C1 segment of cervical spinal cord (tissue), 14 donors: ENCODE measurements around the gene STX8.
A peak's percentile ranks its signal among the peaks of the same experiment; 100 is the strongest.

Source experiments
- DNase-seq, 14 donors: peaks; one replicate each; lab custom pipeline; 2025; lab: John Stamatoyannopoulos, UW

STX8 gene

DNA sequence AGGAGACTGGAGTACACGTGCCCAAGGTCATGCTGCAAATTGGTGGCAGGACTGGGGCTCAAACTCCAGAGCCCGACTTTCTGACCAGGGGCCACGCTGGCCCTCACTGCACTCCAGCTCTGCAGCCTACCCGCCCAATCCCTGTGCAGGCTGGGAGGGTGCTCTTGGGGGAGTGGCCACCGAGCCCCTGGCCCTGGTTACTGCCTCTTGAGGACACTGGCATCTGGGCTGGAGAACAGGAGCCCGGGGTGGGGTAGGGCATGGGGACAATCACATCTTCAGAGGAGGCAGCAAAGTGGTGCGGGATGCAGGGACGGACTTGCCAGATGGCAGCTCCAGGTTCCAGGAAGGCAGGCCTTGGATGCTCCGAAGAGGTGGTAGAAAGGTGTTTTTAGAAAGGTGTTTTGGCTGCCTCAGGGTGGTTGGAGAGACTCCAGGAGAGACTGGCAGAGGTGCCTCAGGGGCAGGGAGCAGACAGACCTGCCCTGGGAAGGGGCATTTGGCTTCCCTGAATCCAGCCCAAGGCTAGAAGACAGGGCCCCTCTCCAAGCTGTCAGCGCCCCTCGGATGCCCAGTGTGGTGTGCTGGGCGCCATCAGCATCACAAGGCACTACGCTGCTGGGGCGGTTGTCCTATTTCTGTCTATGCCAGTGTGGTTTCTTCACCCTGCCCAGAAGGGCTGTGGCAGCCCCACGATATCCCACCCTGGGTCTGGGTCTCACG lies 333.7 kb downstream of the STX8 start:
- DNase-seq, result peak in 3 of 14 donors; percentile 27 to 53 (median 49)

DNA sequence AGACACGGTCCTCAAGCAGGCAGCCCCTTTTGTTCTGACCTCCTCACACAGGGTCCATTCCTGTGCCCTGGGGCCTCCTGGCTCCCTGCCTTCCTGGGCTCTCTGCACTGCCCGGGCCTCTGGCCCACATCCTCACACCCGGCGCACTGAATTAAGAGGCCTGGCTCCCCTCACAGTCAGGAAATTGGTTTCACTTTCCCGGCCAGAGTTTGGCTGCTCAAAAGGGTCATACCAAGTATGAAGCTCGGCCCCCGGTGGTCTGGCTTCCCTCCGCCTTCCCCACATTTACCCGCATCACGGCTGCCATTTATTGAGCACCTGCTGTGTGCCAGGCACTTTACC lies 334.3 kb downstream of the STX8 start:
- DNase-seq, result peak in 11 of 14 donors; percentile 41 to 85 (median 68)

DNA sequence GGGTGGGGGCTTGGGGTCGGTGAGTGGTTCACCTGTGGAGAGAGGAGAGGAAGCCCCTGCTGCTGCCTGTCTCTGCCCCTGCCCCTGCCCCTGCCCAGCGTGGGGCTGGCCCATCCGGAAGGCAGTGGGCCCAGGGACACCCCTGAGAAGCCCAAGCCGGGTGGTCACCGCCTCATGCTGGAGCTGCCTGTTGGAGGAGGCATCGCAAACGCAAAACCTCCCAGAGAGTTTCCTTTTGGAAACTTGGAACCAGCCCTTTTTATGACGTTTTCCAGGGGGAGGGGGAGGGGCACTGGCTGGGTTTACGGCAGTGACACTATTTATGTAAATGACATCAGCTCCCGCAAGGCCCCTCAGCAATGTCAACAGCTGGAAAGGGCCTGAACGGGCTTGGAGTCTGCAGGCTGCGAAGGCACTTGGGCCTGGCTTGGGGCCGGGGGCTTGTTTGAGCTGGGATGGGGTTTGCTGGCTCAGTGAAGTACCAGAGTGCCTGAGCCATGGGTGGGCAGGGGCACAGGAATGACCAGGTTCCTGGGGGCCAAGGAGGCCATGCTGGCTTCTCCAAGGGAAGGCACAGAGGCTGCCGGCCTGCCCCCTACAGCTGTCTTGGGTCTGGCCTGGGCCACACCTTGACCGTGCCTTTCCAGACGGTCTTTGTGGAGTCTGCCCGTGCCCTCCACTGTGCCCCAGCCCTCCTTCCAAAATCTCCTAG lies 334.8 kb downstream of the STX8 start:
- peak in 12 of 14 donors; percentile 26 to 81 (median 62) for DNase-seq

DNA sequence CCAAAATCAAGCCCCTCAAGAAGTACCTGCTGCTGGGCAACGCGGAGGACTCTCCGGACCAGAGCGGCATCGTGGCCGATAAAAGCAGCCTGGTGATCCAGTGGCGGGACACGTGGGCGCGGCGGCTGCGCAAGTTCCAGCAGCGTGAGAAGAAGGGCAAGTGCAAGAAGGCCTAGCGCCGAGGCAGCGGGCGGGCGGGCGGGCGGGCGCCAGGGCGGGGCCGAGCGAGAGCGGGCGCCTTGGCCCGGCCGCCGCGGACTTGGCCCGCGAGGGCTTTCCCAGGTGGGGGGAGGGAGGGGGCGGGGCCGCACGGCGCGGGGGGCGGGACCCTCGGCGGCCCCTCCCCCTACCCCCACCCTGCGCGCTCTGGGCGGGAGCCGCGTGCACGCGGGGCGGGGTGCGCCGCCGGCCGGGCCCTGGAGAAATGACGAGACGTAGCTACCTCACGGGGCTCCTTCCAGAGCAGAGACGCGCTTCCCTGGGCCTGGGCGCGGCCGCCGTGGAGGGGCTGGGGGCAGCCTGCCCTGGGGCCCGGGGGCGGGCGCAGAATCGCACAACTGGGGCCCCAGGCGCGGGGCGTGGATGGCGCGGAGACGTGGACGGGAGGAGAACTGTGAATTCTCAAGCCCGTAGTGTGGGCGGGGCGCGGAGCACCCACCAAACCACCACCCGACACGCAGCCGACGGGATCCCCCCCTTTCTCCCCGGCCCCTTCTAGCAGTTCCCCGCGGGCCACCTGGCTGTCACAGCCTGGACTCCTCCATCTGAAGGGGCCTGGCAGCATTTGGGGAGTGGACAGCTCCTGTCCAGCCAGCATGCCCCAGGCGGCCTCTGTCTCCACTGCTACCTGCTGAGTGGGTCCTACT lies 335.6 kb downstream of the STX8 start:
- peak in 12 of 14 donors; percentile 33 to 71 (median 50) for DNase-seq

DNA sequence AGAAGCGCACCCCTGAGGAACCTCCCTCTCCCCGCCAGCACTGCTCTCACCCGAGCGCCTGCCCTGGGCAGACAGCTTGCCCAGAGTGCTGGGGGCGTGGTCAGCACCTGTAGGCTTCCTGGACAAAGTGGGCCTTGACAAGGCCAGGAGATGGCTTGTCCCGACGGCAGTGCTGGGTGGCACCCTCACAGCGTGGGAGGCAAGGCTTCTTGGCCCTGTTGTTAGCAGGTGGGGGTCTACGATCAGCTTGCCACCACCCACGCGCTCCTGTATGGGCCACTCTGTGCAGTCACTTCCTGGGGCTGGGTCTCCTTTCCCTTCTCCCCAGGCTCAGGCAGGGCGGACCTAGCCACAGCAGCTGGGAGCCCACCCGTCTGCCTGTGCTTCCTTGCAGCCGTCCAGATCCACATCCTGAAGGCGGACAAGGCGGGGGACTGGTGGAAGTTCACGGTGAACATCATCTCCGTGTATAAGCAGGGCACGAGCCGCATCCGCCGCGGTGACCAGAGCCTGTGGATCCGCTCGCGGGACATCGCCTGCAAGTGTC lies 336.3 kb downstream of the STX8 start:
- DNase-seq, result no peak

DNA sequence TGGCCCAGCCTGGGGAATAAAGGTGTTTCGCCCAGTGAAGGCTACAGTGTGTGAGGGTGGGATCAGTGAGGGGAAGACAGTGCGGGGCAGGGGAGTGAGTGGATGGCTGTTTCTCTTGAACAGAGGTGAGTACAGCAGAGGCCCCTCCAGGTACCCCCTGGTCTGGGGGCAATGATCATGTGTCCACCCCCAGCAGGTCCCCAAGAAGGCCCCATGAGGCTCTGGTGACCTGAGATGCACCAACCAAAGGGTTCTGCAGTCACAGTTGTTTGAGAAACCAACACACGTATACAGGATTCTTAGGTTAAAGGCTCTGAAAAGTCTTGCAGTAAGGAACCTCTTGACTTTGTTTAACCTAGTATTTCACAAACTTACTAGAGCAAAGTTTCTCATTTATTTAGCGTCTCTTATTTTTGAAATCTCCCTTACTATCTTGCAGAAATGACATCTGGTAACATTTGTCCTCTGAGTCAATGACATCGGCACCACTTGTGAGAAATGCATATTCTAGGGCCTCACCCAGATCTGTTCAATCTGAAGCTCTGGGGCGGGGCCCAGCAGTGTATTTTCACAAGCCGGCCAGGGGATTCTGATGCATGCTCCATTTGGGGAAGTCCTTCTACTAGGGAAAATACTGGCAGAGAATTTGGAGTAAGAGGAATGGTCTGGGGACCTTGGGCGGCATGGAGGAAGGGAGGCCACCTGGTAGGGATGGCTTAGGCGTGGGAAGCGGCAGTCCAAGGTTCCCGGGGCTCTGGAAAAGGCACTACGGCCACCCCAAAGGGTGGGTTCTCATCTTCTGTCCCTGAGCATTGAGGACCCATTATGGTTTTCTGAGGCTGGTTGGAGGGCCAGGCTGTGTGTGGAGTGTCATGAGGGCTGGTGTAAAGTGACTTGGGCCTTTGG lies 337.0 kb downstream of the STX8 start:
- DNase-seq, result no peak

DNA sequence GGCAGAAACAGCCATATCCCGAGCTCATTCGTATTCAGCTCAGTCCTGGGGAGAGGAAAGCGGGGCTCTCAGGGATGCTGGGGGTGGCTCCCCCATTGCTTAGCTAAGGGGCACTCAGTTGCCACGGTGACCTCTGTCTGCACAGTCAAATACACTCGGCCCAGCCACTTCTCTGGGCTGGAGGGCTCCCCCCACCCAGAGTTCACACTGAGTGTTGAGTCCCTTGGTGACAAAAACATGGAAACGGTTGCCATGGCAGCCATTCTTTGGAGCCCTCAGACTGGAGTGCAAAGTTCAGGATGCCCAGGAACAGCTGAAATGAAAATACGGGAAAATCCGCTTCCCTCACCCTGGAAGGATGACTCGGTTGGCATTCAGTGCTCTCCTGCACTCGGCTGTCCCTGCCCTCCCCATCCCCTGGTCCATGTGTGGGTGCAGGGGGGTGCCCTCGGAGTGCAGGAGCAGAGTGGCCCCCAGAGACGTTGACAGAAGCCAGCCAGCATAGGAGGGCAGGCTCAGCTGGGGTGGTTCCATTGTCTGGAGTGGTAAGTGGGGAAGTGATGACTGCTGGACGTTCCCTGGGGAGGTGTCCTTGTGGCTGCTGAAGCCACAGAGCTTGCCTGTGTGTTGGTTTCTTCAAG lies 337.8 kb downstream of the STX8 start:
- DNase-seq, result peak in 3 of 14 donors; percentile 24 to 70 (median 41)

DNA sequence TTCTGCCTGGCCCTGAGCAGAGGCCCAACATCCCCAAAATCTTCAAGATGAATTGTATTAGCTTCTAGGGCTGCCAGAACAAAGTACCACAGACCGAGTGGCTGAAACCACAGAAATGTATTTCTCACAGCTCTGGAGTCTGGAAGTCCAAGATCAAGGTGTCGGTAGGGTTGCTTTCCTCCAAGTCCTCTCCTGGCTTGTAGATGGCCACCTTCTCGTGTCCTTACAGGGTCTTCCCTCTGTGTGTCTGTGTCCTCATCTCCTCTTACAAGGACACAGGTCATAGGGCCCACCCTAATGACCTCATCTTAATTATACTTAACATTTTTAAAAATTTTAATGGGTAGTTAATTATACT lies 338.6 kb downstream of the STX8 start:
- no peak for DNase-seq

DNA sequence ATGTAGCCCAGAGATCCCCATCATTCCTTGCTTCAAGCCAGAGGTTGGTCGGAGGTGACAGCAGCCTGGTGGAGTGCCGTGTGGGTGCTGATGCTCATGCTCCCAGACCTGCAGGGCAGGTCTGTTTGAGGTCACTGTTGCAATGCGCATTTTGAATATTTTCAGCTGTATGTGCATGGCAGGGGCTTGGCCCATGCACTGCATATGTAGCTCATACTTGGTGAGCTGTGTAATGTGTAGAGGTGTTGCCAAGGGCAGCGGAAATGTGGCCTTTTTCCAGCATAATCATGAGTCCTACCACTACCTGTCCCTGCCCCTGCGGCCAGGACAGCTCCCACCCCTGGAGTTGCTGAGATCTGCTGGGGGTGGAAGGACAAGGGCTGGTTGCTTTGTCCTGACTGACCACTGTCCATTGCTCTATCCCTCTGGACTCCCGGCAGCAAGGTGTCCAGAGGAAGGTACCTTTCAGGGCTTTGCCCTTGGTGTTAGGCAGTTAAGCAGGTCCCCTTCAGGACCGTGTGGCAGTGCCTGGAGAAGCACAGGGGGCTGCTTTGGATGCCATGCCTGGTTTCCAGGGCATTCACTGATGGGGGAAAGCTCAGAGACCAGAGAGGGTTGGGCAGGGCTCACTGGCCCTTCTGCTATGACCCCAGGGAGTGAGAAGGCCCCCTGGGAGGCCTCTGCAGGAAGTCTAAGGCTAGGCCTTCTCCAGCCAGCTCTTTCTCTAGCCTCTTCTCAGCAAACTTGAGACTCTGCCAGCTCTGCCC lies 339.2 kb downstream of the STX8 start:
- no peak for DNase-seq

DNA sequence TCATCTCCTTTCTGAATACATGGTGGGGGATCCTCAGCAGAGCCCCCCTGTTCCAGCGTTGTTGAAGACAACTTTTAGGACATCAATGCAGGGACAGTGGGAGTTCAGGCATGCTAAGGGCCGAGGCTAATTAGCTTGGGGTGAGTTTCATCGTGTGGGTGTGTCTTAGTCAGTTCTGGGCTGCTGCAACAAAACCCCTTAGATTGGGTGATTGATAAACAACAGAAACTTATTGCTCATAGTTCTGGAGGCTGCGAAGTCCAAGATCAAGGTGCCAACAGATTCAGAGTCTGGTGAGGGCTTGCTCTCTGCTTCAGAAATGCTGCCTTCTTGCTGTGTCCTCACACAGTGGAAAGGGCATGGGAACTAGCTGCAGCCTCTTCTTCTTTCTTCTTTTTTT lies 340.3 kb downstream of the STX8 start:
- no peak for DNase-seq

DNA sequence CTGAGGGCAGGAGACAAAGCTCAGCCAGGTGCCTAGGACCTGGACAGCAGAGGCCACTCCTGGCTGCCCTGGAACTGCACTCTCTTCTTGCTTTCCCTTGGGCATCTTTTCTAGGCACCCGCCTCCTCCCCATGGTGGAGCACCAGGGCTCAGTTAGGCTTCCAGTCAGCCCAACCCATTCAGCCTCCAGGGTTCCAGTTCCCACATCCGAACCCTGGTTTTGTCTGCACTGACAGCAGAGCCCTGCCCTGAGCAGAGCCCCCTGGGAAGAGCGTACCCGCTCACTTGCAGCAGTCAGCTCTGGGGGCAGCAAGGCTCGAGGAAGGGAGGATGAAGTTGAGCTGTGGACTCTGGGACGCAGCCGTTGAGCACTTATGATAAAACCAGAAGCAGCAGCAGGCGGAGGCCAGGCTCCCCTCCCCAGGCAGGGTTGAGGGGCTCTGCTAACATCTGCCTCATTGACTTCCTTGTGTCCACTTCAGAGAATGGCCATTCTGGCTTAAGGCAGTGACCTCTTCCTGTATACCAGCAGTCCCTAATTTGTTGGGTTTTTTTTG lies 341.2 kb downstream of the STX8 start:
- no peak for DNase-seq

DNA sequence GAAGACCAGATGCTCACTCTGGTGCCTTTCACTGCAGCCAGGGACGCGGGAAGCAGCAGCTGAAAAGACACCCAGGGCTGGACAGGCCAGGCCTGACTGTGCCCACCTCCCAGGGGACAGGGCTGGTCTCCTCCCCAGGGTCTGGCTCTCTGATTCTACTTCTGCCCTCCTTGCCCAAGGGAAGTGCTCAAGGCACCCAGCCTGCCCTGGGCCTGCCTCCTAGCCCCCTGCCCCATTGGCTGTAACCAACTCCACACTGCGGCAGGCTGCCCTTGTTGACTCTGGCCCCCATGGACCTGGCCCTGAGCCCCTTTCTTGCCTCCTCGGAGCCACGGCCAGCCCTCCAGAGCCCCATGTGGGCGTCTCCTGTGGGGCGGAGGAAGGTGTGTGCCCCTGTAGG lies 341.9 kb downstream of the STX8 start:
- DNase-seq, result no peak

DNA sequence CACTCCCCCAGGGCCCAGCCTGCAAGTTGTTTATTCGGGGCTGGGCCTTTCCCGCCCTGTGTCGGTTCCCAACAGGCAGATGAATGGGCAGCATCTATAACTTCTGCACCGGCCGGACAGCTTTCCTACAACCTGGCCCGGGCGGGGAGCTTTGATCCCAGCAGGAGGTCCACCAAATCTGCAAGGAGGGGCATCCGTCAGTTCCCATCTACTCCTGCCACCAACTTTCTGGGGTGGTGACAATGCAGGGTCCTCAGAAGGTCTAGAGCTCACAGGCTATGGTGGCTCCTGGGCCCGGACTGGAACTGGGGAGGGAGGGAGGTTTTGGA lies 342.4 kb downstream of the STX8 start:
- no peak for DNase-seq

DNA sequence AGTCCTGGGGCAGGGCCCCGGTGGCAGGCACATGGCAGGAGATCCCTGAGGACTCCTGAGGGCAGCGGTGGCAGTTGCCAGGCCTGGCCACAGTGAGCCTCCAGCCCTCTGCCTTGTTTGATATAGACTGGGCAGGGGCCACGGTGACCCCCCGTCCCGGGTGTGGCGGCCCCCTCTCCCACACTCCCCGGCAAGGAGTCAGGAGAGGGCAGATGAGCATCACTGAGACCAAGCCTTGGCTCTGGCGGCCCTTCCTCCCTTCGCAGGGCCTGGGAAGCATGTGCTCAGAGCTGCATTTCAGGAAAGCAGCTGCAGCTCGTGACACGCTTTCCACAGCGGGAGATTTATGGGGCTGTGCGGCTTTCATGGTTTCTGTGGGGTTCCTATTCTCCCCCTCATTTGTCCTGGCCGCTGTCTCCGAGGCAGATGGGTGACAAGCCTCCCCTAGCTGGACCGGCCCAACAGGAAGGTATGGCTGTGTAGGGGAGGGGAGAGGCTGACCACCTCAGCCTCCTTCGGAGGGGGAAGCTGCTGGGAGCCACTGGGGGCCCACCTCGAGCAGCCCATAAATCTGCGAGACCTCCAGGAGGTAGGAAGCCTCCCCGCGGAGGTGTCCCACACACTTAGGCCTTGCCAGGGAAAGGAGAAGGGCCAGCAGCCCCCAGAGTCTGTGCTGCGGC lies 342.9 kb downstream of the STX8 start:
- no peak for DNase-seq

DNA sequence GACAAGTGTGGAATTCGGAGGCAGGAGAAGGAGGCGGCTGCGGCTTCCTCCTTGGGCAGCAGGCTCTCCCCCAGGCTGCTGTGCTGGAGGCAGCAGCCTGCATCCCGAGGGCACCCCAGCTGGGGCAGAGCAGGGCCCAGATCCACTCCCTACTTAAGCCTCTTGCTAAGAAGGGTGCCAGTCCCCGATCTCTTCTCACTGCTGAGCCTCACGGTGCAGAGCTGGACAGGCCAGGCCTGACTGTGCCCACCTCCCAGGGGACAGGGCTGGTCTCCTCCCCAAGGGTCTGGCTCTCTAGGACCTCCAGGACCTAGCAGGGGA lies 343.5 kb downstream of the STX8 start:
- no peak for DNase-seq

DNA sequence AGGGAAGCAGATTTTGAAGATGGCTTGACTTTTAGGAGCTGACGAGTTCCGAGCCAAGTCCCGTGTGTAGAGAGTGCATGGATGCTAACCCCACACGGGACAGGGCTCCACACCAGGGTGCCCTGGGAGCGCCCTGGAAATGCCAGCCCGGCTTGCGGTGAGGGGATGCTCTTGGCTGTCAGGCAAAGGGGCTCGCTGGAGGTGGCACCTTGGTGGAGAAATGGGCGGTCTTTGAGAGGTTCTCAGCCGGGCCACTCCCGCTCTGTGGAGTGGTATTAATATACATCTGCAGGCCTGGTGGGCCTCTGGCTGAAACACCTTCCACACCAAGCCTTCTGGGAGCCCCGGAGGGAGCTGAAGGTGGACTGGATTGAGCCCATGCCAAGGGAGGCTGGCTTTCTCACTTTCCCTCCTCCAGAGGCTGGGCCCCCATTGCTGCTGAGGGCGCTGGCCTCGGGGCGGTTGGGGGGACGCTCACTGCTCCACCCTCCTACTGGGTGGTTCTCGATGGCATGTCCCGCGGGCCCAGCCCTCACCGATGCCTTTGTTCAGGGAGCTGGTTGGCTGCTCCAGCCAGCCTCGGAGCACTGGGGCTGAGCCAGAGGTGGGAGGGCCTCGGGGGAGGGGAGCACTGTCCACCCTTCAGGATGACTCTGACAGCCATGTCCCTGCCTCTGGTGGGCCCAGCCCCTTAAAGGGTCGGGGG lies 344.0 kb downstream of the STX8 start:
- no peak for DNase-seq

DNA sequence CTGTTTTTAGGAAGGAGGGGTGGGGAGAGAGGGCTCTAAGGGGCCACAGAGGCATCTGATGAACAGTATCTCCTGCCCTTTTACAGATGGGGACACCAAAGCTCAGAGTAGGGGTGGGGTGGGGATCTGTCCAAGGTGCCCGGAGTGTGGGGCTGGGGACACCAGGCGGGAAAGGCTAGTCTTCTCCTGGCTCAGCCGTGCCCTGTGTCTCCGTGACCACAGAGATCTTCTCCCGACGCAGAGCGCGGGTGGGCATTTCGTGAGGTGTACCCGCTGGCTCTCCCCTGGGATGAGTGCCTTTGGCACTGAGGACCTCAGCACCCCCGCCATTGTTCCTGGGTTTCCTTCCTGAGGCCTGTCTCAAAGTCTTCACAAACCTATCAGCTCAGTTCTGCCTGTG lies 344.8 kb downstream of the STX8 start:
- no peak for DNase-seq

DNA sequence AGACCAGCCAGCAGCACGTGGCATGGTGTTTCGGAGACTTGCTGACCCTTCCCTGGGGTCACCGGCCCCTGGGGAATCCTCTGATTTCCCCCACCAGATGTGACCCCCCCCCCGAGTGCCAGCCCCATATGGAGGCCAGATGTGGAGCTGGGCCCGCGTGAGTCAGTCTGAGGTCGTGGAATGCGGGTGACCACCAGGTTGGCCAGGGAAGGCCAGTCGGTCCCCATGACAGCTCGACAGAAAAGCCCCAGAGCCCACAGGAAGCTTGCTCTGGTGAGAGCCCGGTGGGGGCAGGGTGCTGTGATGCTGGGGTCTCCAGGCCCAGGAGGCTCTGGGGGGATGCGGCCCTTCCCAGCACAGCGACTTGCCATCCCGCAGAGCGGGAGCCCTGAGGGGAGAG lies 345.3 kb downstream of the STX8 start:
- no peak for DNase-seq

DNA sequence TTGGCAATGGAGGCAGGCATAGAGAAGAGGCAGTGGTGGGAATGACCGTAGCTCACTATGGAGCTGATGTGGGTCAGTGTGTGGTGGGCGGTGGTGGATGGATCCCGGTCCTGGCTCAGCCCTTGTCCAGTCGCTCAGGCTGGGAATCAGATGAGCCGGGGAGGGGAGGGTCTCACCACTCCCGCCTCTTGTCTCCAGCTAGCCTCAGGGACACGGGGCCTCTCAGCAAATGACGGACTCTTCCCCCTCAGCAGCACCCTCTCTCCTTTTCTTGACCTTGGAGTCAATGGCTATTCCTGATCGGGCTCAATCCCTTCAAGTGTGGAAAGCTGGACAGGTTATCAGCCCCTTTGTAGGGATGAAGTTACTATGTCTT lies 345.8 kb downstream of the STX8 start:
- no peak for DNase-seq
